HG03521 (cell line): Measurements from ENCODE around the gene CHCHD2.
A peak's percentile ranks its signal among the peaks of the same experiment; 100 is the strongest.
"Not testable (repeated sequence)": the region's sequence is repeated elsewhere in the genome, so short reads cannot be mapped to it uniquely, and the experiment has no call there.

ENCODE experiments used
- ATAC-seq: cut with Tn5 transposase; IDR thresholded peaks from one replicate; pipeline ENCODE4 v1.9.1; 2021; ENCODE audit warnings: mild to moderate bottlenecking, moderate library complexity; ENCODE audit not compliant: unreplicated experiment

Gene CHCHD2, protein sequence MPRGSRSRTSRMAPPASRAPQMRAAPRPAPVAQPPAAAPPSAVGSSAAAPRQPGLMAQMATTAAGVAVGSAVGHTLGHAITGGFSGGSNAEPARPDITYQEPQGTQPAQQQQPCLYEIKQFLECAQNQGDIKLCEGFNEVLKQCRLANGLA

DNA sequence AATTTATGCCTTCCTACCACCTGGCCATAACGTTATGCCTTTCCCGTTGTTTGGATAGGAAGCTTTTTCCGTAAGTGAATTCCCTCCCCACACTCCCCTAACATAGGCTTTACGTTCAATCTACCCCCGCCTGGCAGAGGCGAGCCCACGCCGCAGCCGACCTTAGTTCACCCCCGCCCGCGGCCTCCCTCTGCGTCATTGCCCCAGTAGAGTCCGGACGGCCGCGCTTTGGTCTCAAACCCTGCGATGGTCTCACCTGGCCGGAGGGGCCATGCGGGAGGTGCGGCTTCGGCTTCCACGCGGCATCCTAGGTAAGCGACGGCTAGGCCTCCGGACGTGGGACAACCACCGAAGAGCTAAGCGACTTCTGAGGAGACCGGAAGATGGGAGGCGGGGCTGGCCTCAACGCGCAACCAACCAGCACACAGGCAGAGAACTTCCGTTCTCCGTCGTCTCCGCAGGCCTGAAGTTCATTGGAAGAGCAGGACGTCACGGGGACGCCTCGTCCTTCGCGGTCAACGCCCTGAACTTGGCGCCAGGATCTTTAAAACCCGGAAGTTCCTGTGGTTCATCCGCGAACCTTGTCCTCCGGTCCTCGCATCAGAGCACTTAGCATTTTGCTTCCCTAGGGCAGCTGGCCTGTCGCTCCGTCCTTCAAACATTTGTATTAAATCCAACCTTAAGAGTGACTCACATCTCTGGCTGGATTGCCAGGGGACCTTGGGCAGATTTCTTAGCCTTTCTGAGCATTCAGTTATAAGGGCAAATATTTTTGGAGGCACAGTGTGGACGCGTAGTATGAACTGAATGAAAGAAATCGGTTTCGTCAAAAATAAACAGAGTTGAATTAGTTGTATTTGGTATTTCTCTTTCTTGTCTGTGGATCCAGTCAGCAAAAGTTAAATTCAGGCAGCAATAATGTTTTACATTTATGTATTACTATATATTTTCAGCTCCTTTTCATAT, at the start of gene CHCHD2:
Gene CHCHD2, minus strand, starts transcription at position 369 of the 966 bp plus-strand sequence. Its CDS starts 63 bp downstream, at position 306.
- ATAC-seq = peak; percentile 100

GRCh38 chr7:56131062-56131461, 24.8 kb upstream of the CHCHD2 start:
- not testable (repeated sequence) for ATAC-seq

DNA sequence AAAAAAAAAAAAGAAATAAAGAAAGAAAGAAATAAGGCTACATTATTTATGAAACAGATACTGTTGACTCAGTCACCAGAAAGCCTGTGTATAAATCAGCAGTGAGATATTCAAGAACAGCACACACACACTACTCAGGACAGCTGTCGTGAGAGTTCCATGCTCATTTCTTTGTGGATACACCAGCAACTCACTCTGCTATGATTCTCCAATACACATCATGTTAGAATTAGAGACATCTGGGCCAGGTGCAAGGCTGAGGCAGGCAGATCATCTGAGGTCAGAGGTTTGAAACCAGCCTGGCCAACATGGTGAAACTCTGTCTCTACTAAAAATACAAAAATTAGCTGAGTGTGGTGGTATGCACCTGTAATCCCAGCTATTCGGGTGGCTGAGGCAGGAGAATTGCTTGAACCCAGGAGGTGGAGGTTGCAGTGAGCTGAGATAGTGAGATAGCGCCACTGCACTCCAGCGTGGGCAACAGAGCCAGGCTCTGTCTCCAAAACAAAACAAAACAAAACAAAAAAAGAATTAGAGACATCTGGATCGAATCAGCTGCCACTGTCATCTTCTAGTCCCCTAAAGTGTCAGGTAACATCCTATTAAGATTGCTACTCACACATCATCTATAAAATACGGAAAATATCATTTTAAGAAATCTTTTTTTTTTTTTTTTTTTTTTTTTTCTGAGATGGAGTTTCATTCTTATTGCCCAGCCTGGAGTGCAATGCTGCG, 21.1 kb upstream of the CHCHD2 start:
- no peak for ATAC-seq

GRCh38 chr7:56125831-56126230, 19.6 kb upstream of the CHCHD2 start:
- no peak for ATAC-seq

- ATAC-seq = no peak
Observed at GRCh38 chr7:56124981-56125380, 18.7 kb upstream of the CHCHD2 start.

DNA sequence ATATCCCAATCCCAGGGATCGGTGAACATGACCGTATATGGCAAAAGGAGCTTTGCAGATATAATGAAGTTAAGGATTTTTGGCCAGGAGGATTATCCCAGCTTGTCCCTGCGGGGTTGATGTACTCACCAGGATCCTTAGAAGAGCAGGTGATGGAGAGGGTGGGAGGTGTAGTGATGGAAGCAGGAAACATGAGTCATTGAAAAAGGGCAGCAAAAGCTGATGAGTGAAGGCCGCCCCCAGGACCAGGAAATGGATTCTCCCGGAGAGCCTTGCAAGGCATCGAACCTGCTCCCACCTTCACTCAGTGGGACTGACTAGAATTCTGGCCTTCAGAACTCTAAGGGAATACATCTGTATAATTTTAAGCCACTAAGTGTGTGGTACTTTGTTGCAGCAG, 15.2 kb upstream of the CHCHD2 start:
- ATAC-seq = no peak

- ATAC-seq = no peak
Observed at GRCh38 chr7:56115852-56116538, 9.7 kb upstream of the CHCHD2 start, which contains the start of gene NUPR2. Gene NUPR2, minus strand, starts transcription at chr7:56116417. Its CDS starts 103 bp downstream, at chr7:56116314.

DNA sequence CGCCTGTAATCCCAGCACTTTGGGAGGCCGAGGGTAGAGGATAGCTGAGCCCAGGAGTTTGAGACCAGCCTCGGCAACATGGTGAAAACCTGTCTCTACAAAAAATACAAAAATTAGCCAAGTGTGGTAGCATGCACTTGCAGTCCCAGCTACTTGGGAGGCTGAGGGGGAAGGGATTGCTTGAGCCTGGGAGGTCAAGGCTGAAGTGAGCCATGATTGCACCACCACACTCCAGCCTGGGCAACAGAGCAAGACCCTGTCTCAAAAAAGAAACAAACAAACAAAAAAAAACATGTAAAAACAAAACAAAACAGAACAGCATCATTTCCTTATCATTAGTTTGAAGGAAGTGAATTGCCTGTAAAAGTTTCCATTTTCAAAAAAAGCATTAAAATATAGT, 6.0 kb upstream of the CHCHD2 start:
- not testable (repeated sequence) for ATAC-seq

GRCh38 chr7:56110611-56111010, 4.3 kb upstream of the CHCHD2 start:
- ATAC-seq = no peak

DNA sequence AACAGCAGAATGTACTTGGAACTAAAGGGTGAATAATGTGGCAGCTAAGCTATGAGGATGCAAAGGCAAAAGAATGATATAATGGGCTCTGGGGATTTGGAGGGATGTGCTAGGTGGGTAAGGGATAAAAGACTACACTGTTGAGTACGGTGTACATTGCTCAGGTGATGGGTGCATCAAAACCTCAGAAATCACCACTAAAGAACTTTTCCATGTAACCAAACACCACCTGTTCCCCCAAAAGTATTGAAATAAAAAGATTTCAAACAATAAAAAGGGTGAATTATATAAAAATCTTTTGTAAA, 1.6 kb upstream of the CHCHD2 start:
- no peak for ATAC-seq

DNA sequence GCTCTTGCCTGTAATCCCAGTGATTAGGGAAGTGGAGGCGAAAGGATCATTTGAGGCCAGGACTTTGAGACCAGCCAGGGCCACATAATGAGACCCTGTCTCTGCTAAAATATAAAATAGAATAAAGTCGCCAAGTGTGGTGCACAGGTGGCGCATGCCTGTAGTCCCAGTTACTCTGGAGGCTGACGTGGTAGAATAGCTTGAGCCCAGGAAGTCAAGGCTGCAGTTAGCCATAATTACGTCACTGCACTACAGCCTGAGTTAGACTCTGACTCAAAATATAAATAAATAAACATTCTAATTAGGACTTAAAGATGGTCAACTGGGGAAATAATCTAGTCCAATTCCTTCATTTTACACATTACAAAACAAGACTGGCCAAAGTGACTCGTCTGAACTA, 768 bp downstream of the CHCHD2 start:
- no peak for ATAC-seq

DNA sequence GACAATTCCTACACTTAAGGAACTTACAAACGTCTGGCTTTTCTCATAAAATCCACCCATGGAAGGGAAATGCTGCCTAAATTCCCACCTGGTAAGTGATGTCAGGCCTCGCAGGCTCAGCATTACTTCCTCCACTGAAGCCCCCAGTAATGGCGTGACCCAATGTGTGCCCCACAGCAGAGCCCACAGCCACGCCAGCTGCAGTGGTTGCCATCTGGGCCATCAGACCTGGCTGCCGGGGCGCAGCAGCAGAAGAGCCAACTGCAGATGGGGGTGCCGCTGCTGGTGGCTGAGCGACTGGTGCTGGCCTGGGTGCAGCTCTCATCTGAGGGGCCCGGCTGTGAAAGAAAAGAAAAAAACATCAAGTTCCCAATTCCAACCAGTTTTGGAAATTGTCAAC, 2.1 kb downstream of the CHCHD2 start:
- ATAC-seq = not testable (repeated sequence)

- no peak for ATAC-seq
Observed at GRCh38 chr7:56099653-56100052, 6.6 kb downstream of the CHCHD2 start.

DNA sequence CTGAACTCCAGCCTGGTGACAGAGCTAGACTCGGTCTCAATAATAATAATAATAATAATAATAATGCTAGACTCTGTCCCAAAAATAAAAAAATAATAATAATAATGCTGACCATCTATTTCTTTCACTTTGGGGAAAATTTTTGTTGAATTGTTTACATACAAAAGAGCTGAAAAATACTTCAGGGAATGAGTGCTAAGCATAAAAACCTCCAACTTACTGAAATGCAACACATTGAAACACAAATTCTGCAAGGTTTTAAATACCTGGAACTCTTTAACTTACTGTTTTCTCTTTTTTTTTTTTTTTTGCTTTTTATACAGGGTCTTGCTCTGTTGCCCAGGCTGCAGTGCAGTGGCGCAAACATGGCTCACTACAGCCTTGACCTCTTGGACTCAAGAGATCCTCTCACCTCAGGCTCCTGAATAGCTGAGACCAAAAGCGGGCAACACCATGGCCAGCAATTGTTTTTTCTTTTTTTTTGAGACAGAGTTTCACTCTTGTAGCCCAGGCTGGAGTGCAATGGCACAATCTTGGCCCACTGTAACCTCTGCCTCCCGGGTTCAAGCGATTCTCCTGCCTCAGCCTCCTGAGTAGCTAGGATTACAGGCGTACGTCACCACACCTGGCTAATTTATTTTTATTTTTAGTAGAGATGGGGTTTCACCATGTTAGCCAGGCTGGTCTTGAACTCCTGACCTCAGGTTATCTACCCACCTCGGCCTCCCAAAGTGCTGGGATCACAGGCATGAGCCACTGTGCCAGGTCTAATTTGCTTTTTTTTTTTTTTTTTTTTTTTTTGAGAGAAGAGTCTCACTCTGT, 7.9 kb downstream of the CHCHD2 start:
- not testable (repeated sequence) for ATAC-seq

GRCh38 chr7:56097700-56098099, 8.6 kb downstream of the CHCHD2 start:
- ATAC-seq = no peak

- ATAC-seq = no peak
Observed at GRCh38 chr7:56092789-56093531, 13.3 kb downstream of the CHCHD2 start, which contains the start of gene PHKG1. Gene PHKG1, minus strand, starts transcription at chr7:56092952. Its CDS starts 4,011 bp downstream, at chr7:56088941.

DNA sequence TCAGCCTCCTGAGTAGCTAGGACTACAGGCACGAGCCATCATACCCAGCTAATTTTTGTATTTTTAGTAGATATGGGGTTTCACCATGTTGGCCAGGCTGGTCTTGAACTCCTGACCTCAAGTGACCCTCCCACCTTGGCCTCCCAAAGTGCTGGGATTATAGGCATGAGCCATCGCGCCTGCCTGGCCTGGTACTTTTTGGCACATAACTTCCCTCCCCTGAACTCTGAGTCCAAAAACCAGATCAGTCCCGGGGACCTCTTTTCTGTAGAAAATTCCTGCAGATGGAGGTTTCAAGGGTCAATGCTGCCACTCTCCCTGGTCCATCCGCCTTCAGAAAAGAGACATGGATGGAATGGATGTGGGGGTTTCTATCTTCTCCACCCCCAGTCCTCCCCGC, 13.9 kb downstream of the CHCHD2 start:
- ATAC-seq = not testable (repeated sequence)

DNA sequence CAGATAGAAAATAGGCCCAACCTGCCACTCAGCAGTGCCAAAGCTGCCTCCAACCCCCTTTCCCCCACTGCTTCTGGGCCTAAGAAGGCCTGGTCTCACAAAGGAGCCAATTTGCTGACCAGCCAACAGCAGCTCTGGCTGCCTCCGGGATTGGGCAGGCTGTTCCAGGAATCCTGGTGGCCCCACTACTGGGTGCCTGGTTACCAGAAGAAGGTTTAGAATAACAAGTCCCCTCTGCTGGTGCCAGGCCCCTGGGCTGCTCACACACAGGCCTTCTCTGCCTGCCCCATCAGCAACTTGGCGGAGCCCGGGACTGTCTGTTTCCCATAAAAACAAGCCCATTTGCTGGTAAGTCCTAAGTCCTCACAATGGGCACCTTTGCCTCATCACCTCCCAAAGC, 14.7 kb downstream of the CHCHD2 start:
- no peak for ATAC-seq

- no peak for ATAC-seq
Observed at GRCh38 chr7:56087445-56087844, 18.8 kb downstream of the CHCHD2 start.
